HepG2 (cell line): Measurements from ENCODE around the gene MEIOB. TPM values are rescaled to one million over a fixed set of nuclear protein-coding genes. Genes with fewer than 3 reads are reported as not detected.
A peak's percentile ranks its signal among the peaks of the same experiment; 100 is the strongest.

Experiments
- DMTF1 ChIP-seq: sonication (generic); formaldehyde crosslinking; IDR thresholded peaks from 2 replicates; pipeline ENCODE4 v1.4.0; 2020; ENCODE audit warnings: mild to moderate bottlenecking, missing genetic modification reagents
- GATAD2A ChIP-seq: IDR thresholded peaks from 2 replicates; pipeline ENCODE4 v1.6.1; 2016
- HMG20B ChIP-seq: conservative IDR thresholded peaks from 2 replicates; pipeline ENCODE4 v1.6.1; 2016; ENCODE audit warnings: missing genetic modification reagents, missing compliant biosample characterization
- HNRNPL ChIP-seq: fragments of 200-400 bp; formaldehyde crosslinking; IDR thresholded peaks from 2 replicates; pipeline ENCODE4 v1.6.1; 2017; ENCODE audit warnings: mild to moderate bottlenecking, low read depth, low read length
- IRX3 ChIP-seq: sonication (generic); formaldehyde crosslinking; IDR thresholded peaks from 2 replicates; pipeline ENCODE4 v1.8.1; 2023; ENCODE audit warnings: mild to moderate bottlenecking, low read depth, missing genetic modification reagents, borderline replicate concordance
- MIXL1 ChIP-seq: IDR thresholded peaks from 2 replicates; pipeline ENCODE4 v1.6.1; 2016
- MLXIP ChIP-seq: sonication (generic); formaldehyde crosslinking; IDR thresholded peaks from 2 replicates; pipeline ENCODE4 v1.9.0; 2021; ENCODE audit warnings: missing genetic modification reagents, borderline replicate concordance
- NAIF1 ChIP-seq: sonication (generic); formaldehyde crosslinking; IDR thresholded peaks from 2 replicates; pipeline ENCODE4 v1.5.0; 2020; ENCODE audit warnings: mild to moderate bottlenecking, missing genetic modification reagents, borderline replicate concordance
- RFXAP ChIP-seq: sonication (generic); formaldehyde crosslinking; IDR thresholded peaks from 2 replicates; pipeline ENCODE4 v1.4.0; 2020; ENCODE audit warnings: missing genetic modification reagents, borderline replicate concordance
- RORA ChIP-seq: sonication (generic); formaldehyde crosslinking; IDR thresholded peaks from 2 replicates; pipeline ENCODE4 v1.5.0; 2020; ENCODE audit warnings: mild to moderate bottlenecking, missing genetic modification reagents, moderate library complexity
- SAP130 ChIP-seq: IDR thresholded peaks from 2 replicates; pipeline ENCODE4 v1.6.1; 2016; ENCODE audit warnings: low read depth
- SNAI1 ChIP-seq: sonication (generic); formaldehyde crosslinking; IDR thresholded peaks from 2 replicates; pipeline ENCODE4 v1.5.0; 2020; ENCODE audit warnings: mild to moderate bottlenecking, missing genetic modification reagents, borderline replicate concordance
- ZBTB1 ChIP-seq: sonication (generic); formaldehyde crosslinking; IDR thresholded peaks from 2 replicates; pipeline ENCODE4 v1.4.0; 2020; ENCODE audit warnings: missing genetic modification reagents, borderline replicate concordance
- ZNF513 ChIP-seq: sonication (generic); formaldehyde crosslinking; conservative IDR thresholded peaks from 2 replicates; pipeline ENCODE4 v1.5.0; 2020; ENCODE audit warnings: missing genetic modification reagents
- ZNF580 ChIP-seq: IDR thresholded peaks from 2 replicates; pipeline ENCODE4 v1.6.1; 2016; ENCODE audit warnings: low read depth, borderline replicate concordance
- ZNF598 ChIP-seq: sonication (generic); formaldehyde crosslinking; IDR thresholded peaks from 2 replicates; pipeline ENCODE4 v1.5.1; 2020; ENCODE audit warnings: mild to moderate bottlenecking, missing genetic modification reagents, borderline replicate concordance
- ZNF687 ChIP-seq: sonication (generic); formaldehyde crosslinking; IDR thresholded peaks from 2 replicates; pipeline ENCODE4 v1.5.1; 2020; ENCODE audit warnings: mild to moderate bottlenecking, missing genetic modification reagents, moderate library complexity
- ZNF766 ChIP-seq: sonication (generic); formaldehyde crosslinking; IDR thresholded peaks from 2 replicates; pipeline ENCODE4 v1.5.0; 2020; ENCODE audit warnings: missing genetic modification reagents, borderline replicate concordance
- ZNF891 ChIP-seq: sonication (generic); formaldehyde crosslinking; IDR thresholded peaks from 2 replicates; pipeline ENCODE4 v1.5.0; 2020; ENCODE audit warnings: mild to moderate bottlenecking, missing genetic modification reagents
- polyA plus RNA-seq, 8 experiments: library from polyadenylated mRNA; depleted of rRNA in 3 of 8; stranded (reverse) in 7 of 8; unstranded in 1 of 8; fragments of >200 nt; fragmentation: Illumina TruSeq in 4 of 8; extraction: Trizol in 4 of 8; gene quantifications; 2 replicates each; pipeline versions ENCODE4 v1.2.1 to v1.2.3, GENCODE V29; 2011 to 2016; ENCODE audit warnings: low read depth in 4 of 8, missing spikeins in 1 of 8, mixed read lengths in 1 of 8; ENCODE audit not compliant: insufficient read depth in 1 of 8
- total RNA-seq, 5 experiments: library from RNA; depleted of rRNA; stranded (reverse); fragments of >200 nt; fragmentation: Illumina TruSeq; extraction: Trizol; gene quantifications; 2 replicates each; pipeline ENCODE4 v1.2.3, GENCODE V29; 2016; ENCODE audit warnings: low read depth in 1 of 5

The MEIOB gene
- total and polyA plus RNA-seq, 2 of the 13 experiments (the other 11 are each of a cell fraction or from before 2014, with no cell fraction given), result 0.17 TPM; not detected in 1

GRCh38 chr16:1812732-1813163 lies 59.2 kb downstream of the MEIOB start (continued):
- TF ChIP-seq MLXIP, result no peak
- TF ChIP-seq ZNF598, result no peak
- TF ChIP-seq ZBTB1, result no peak
- TF ChIP-seq SAP130 (CRISPR knock-in tag), result peak; percentile 73
- peak; percentile 63 for TF ChIP-seq ZNF687
- TF ChIP-seq RORA (CRISPR knock-in tag), result no peak
- TF ChIP-seq HMG20B, result no peak
- peak; percentile 51; the same call in 1 of the 2 replicates for TF ChIP-seq ZNF580 (CRISPR knock-in tag)
- no peak for TF ChIP-seq IRX3 (CRISPR knock-in tag)
- no peak for TF ChIP-seq MIXL1 (CRISPR knock-in tag)
- no peak for TF ChIP-seq DMTF1 (CRISPR knock-in tag)
- TF ChIP-seq RFXAP (CRISPR knock-in tag), result 0 out of 2 replicates have a peak, but pooled peaks have one; percentile 34
- TF ChIP-seq SNAI1 (CRISPR knock-in tag), result no peak
- TF ChIP-seq ZNF891 (CRISPR knock-in tag), result 0 out of 2 replicates have a peak, but pooled peaks have one; percentile 37
- TF ChIP-seq GATAD2A (CRISPR knock-in tag), result peak; percentile 59
- TF ChIP-seq NAIF1, result no peak
- TF ChIP-seq ZNF766 (CRISPR knock-in tag), result no peak
- 0 out of 2 replicates have a peak, but pooled peaks have one; percentile 43 for TF ChIP-seq HNRNPL
- no peak for TF ChIP-seq ZNF513 (CRISPR knock-in tag)
